IPS-NIHi7 (cell line): ENCODE data around the gene CAPRIN1.

ENCODE experiments used
- DNase-seq: peaks from one replicate; pipeline ENCODE4 v3.0.0; 2012; ENCODE audit warnings: mixed read lengths; ENCODE audit errors: extremely low spot score

Gene CAPRIN1, protein sequence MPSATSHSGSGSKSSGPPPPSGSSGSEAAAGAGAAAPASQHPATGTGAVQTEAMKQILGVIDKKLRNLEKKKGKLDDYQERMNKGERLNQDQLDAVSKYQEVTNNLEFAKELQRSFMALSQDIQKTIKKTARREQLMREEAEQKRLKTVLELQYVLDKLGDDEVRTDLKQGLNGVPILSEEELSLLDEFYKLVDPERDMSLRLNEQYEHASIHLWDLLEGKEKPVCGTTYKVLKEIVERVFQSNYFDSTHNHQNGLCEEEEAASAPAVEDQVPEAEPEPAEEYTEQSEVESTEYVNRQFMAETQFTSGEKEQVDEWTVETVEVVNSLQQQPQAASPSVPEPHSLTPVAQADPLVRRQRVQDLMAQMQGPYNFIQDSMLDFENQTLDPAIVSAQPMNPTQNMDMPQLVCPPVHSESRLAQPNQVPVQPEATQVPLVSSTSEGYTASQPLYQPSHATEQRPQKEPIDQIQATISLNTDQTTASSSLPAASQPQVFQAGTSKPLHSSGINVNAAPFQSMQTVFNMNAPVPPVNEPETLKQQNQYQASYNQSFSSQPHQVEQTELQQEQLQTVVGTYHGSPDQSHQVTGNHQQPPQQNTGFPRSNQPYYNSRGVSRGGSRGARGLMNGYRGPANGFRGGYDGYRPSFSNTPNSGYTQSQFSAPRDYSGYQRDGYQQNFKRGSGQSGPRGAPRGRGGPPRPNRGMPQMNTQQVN

DNA sequence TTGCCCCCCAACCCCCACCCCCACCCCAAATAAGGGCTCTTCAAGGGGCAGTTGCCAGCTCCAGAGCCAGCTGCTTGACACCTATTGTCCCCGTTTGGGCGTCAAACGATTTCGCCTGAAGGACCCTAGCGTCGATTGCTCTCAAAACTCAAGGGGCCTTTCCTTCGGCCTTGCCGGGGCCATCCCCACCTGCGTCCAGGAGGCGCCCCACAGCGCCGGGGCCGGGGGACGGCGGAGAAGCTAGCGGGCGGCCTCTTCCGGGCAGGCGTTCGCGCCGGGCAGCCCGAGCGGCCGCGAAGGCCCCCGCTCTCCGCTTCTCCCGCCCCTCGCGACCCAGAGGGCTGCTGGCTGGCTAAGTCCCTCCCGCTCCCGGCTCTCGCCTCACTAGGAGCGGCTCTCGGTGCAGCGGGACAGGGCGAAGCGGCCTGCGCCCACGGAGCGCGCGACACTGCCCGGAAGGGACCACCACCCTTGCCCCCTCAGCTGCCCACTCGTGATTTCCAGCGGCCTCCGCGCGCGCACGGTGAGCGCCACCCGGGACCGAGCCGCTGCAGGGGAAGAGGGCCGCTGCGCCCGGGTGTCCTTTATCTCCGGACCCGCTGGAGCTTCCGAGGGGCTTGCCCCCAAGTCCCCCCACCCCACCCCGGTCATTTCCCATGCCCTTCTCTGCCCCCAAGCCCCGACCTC is at the start of gene CAPRIN1:
Gene CAPRIN1, plus strand, starts transcription at position 383 of the 687 bp plus-strand sequence. CDS start 690 bp downstream, outside the sequence.
- peak; percentile 86 for DNase-seq

DNA sequence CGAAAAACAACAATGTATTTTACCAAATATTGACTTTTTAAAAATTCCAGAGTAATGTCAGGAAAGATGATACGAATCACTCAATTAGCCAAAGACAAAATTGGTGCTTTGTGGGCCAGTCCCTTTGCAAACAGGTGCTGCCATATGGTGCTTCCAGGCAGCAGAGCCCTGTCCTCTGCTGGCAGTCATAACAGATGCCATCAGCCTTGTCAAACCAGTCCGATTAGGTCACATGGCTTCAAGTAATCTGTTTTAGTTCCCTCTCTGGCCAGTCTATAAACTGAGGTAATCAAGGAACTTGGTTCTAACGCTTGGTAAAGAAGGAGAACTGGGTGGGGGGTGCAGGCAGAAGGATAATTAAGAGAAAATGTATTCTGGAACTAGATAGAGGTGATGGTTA is 49.1 kb upstream of the CAPRIN1 start:
- no peak for DNase-seq

GRCh38 chr11:34004236-34004635 is 47.3 kb upstream of the CAPRIN1 start:
- no peak for DNase-seq

DNA sequence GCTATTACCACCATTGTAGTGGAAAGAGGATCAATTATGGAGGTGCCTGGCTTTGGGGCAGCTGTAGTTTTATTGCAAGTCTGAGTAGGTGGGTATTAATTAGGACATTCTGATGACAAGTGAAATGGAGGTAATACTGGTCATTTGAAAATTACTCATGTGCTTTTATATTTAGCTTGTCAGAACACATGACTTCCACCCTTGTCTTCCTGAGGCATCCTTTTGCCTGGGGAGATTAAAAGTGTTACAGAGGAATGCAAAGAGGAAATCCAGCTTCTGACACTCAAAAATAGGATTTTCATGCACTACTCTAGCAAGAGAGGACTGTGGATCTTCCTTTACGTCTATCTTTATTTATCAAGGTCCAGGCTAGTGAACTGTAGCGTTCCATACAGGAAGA is 44.7 kb upstream of the CAPRIN1 start:
- no peak for DNase-seq

GRCh38 chr11:34012734-34013133 is 38.8 kb upstream of the CAPRIN1 start:
- DNase-seq = no peak

GRCh38 chr11:34013898-34014571 is 37.5 kb upstream of the CAPRIN1 start:
- no peak for DNase-seq

DNA sequence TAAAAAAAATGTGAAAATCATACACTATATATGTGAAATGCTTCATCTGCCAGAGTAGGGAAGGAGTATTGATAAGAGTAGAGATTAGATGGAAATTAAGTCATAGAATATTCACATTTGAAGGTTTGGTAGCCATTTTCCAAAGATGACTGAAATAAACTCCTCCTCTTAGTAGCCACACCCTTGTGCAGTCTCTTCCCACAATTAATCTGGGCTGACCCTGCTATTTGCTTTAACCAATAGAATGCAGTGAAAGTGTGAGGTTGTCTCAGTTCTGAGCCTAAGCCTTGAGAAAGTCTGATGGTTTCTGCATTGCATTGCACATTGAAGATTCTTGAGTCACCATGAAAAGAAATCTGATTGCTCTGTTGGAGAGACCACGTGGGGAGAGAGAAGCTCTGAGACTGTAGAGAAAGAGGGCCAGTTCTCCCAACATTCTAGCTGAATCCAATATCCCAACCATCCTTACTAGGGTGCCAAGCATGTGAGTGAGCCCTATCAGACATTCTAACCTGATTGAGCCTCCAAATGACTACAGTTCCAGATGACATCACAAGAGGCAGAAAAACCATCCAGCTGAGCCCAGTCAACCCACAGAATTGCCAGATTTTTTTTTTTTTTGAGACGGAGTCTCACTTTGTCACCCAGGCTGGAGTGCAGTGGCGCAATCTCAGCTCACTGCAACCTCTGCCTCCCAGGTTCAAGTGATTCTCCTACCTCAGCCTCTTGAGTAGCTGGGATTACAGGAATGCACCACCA is 29.4 kb upstream of the CAPRIN1 start:
- DNase-seq = no peak

DNA sequence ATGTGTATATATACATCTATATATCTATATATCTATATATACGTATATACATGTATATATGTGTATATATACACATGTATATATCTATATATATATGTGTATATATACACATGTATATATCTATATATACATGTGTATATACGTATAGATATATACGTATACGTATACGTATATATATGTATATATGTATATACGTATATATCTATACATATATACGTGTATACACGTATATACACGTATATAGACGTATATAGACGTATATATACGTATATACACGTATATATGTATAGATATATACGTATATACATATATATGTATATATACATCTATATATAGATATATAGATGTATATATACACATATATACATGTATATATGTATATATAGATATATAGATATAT is 25.1 kb upstream of the CAPRIN1 start:
- DNase-seq = no peak

DNA sequence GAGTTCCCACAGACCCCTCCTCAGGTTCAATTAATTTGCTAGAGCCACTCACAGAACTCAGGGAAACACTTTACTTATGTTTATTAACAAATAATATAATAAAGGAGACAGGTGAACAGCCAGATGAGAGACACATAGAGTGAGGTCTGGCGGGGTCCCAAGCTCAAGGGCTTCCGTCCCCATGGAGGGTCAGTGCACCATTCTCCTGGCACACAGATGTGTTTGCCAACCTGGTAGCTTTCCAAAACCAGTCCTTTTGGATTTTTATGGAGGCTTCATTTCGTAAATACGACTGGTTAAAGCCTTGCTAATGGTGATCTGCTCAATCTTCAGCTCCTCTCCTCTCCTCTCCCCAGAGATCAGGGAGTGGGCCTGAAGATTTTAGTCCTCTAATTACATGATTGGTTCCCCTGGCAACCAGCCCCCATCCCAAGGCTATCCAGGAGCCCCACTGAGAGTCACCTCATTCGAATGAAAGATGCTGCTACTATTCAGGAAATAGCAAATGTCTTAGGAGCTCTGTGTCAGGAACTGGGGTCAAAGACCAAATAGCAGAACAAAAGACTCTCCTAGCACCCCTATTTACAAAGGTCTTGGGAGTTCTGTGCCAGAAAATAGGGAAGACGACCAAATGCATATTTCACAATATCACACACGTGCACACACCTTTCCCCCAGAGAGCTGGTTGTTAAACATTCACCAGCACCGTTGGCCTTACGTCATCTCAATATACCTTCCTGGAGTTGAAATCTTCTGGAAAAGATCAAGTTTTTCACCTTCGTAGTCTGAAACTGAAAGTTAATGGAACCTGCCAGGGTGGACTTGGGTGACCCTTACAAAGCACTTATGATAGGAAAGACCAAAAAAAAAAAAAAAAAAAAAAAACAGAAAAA is 23.8 kb upstream of the CAPRIN1 start:
- no peak for DNase-seq

- DNase-seq = no peak
These were observed 23.1 kb upstream of the CAPRIN1 start for GRCh38 chr11:34028425-34028824.

DNA sequence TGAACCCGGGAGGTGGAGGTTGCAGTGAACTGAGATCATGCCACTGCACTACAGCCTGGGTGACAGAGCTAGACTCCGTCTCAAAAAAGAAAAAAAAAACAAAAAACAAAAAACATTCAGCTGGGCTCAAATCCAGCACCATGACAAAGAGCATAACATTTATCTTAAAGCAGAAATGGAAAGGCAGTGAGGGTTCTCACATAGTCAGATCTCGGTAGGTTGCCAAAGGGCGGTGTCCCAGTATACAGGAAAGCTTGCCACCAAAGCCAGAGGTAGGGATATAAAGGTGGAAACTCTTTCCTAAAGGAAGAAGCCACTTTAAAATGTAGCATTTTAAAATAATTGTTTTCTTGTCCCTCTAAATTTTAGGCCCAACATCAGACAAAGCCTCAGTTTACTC is 22.4 kb upstream of the CAPRIN1 start:
- no peak for DNase-seq

GRCh38 chr11:34030382-34030781 is 21.1 kb upstream of the CAPRIN1 start:
- no peak for DNase-seq

GRCh38 chr11:34033399-34033798 is 18.1 kb upstream of the CAPRIN1 start:
- no peak for DNase-seq

DNA sequence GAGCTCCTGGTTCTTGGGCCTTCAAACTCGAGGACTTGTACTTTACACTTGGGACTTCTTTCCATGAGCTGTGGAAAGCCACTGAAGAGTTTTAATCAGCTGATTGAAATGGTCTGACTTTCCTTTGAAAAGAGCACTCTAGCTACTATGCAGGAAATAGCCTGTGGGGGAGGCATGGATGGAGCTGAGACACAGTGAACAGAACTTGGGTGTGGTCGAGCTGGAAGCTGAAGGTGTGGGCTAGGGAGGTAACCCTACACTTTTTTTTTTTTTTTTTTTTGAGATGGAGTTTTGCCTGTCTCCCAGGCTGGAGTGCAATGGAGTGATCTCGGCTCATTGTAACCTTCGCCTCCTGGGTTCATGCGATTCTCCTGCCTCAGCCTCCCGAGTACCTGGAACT is 17.5 kb upstream of the CAPRIN1 start:
- no peak for DNase-seq

DNA sequence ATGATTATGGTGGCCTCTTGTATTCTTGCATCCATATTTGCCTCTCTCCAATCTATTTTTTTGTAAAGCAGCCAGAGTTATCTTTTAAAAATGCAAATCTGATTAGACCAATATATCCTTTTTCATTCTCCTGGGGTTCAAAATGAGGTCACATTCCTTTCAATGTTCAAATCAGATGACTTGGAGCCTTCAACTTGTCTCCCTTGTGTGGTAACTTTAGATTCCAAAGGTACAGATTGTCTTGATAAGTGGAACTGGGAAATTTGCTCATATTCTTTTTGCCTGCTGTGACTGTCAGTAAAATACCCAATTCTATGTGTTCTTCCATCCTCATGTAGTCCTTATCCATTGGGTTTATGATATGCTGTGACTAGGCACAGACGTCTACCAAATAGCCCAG is 15.1 kb upstream of the CAPRIN1 start:
- DNase-seq = no peak

- DNase-seq = no peak
These were observed 14.5 kb upstream of the CAPRIN1 start for GRCh38 chr11:34037016-34037415.

- no peak for DNase-seq
These were observed 11.0 kb upstream of the CAPRIN1 start for GRCh38 chr11:34040571-34040970.

DNA sequence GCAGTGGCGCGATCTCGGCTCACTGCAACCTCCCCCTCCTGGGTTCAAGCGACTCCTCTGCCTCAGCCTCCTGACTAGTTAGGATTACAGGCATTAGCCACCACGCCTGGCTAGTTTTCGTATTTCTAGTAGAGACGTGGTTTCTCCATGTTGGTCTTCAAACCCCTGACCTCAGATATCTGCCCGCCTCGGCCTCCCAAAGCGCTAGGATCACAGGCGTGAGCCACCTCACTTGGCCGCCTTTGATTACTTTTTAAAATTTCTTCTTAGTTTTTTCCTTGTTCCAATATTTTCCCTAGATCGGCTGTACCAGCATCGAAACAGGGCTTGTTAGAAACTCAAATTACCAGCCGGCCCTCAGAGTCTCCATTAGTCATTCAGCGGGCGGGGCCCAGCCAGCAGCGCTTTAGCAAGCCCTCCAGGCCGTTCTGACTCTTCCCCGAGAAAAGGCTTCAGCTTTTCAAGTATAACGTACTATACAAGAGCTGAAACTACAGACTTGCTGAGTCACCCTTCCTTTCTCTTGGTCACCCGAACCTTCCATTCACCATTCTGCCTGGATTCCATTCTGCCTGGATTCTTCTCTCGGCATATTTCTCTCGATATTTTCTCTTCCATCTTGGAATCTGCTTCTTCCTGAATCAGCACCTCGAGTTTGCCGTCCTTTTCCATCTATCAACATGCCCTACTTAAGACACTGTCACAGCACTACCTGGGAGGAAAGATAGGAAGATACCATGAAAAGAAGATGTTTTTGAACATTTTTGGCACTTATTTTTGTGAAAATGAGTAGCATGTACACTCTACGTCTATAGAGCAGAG is 6.7 kb upstream of the CAPRIN1 start:
- DNase-seq = peak; percentile 57

DNA sequence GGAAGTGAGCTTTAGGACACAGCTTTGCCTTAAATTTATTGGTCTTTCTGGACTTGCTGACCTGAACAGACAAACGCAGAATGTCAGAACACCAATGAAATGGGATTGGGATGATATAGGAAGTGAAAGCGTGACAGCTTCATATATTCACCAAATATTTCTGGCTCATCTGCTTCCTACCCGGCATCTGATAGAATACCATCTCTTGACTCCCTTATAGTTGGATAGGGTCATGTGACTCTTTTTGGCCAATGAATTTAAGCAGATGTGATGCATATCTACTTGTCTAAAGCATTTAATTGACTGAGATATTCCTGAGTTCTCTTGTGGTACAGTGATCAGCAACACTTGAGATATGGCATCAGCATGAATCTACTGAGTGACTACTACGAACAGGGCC is 2.5 kb upstream of the CAPRIN1 start:
- DNase-seq = no peak
